GM12878 (cell line): ENCODE results near the gene DTNA. TPM values are rescaled to one million over a fixed set of nuclear protein-coding genes. Genes with fewer than 3 reads are reported as not detected.

ENCODE experiments used
- ATAC-seq: fragments of 200-7000 bp; cut with Tn5 transposase; 3 replicates; pipeline ENCODE4 v1.9.1; 2020; ENCODE audit warnings: mild to moderate bottlenecking, moderate library complexity
- BruUV-seq: library from RNA; stranded (reverse); fragments of 400-500 nt; replicated peaks from 2 replicates; lab custom pipeline; 2021; lab: Mats Ljungman, UMichigan
- CTCF ChIA-PET: fragments of 300-600 bp; sonication (Branson Sonifier 250); formaldehyde crosslinking; extraction: SDS; loops from one replicate; lab custom pipeline; 2021; ENCODE audit warnings: inconsistent platforms; lab: Yijun Ruan, JAX
- POLR2A ChIA-PET: fragments of 350-600 bp; formaldehyde crosslinking; extraction: SDS; loops from one replicate; lab custom pipeline; 2021; ENCODE audit warnings: inconsistent platforms; lab: Charles Lee
- RAD21 ChIA-PET: fragments of 300-600 bp; sonication (Branson Sonifier 250); formaldehyde crosslinking; loops from one replicate; lab custom pipeline; 2023; ENCODE audit warnings: antibody characterized with exemption; ENCODE audit not compliant: unreplicated experiment; lab: Charles Lee
- SMC1A ChIA-PET: fragments of 300-600 bp; sonication (Branson Sonifier 250); formaldehyde crosslinking; loops from one replicate; lab custom pipeline; 2023; ENCODE audit not compliant: unreplicated experiment, uncharacterized antibody; lab: Charles Lee
- DNase-seq: peaks from one replicate; pipeline ENCODE4 v3.0.0-alpha.2; 2011; ENCODE audit warnings: low read depth, low spot score
- FAIRE-seq: peaks from 3 replicates; lab custom pipeline; 2011; peaks lifted over from hg19 to GRCh38; lab: Jason Lieb, UNC
- H2AFZ ChIP-seq: 2 replicates; pipeline ENCODE4 v1.6.0; 2011; ENCODE audit warnings: low read depth, low read length, control low read depth; ENCODE audit not compliant: control insufficient read depth
- H3K27ac ChIP-seq: 2 replicates; pipeline ENCODE4 v1.5.1; 2011; ENCODE audit warnings: control low read depth; ENCODE audit not compliant: control insufficient read depth, insufficient read depth
- H3K27me3 ChIP-seq, 2 experiments: replicated peaks in 1 of 2; 2 replicates each; pipeline versions ENCODE4 v1.6.0 to v1.6.1; 2011; ENCODE audit warnings: low read length in 1 of 2; ENCODE audit not compliant: control insufficient read depth in 2 of 2, insufficient read depth in 2 of 2
- H3K36me3 ChIP-seq, 2 experiments: 2 replicates each; pipeline ENCODE4 v1.5.1; 2011; ENCODE audit warnings: low read length in 1 of 2; ENCODE audit not compliant: control insufficient read depth in 2 of 2, insufficient read depth in 2 of 2
- H3K4me1 ChIP-seq: 2 replicates; pipeline ENCODE4 v1.6.1; 2011; ENCODE audit warnings: mild to moderate bottlenecking, low read length, moderate library complexity, mixed read lengths; ENCODE audit not compliant: control insufficient read depth, insufficient read depth
- H3K4me2 ChIP-seq: 2 replicates; pipeline ENCODE4 v1.6.0; 2011; ENCODE audit warnings: control low read depth; ENCODE audit not compliant: control insufficient read depth, insufficient read depth
- H3K4me3 ChIP-seq: fragments of 200-600 bp; sonication (generic); 2 replicates; pipeline ENCODE4 v1.5.1; 2016
- H3K79me2 ChIP-seq: 2 replicates; pipeline ENCODE4 v1.6.0; 2011; ENCODE audit warnings: low read length; ENCODE audit not compliant: control insufficient read depth, insufficient read depth
- H3K9ac ChIP-seq: 2 replicates; pipeline ENCODE4 v1.8.0; 2011; ENCODE audit warnings: low read length, control low read depth, mixed read lengths; ENCODE audit not compliant: control insufficient read depth, insufficient read depth
- H3K9me3 ChIP-seq: replicated peaks from 3 replicates; pipeline ENCODE4 v1.5.1; 2011; ENCODE audit warnings: mild to moderate bottlenecking, low read length; ENCODE audit not compliant: control insufficient read depth, insufficient read depth
- H4K20me1 ChIP-seq: 2 replicates; pipeline ENCODE4 v1.6.0; 2011; ENCODE audit not compliant: control insufficient read depth, insufficient read depth
- ASH2L ChIP-seq: fragments of 300-600, 200-600 bp; sonication (generic); IDR thresholded peaks from 2 replicates; pipeline ENCODE4 v1.6.1; 2017; ENCODE audit warnings: low read depth, mild to moderate bottlenecking, borderline replicate concordance
- ATF7 ChIP-seq: fragments of 450-650 bp; IDR thresholded peaks from 2 replicates; pipeline ENCODE4 v1.6.1; 2016; ENCODE audit warnings: low read depth, mild to moderate bottlenecking
- E4F1 ChIP-seq: fragments of 450-650 bp; IDR thresholded peaks from 2 replicates; pipeline ENCODE4 v1.6.1; 2018; ENCODE audit warnings: borderline replicate concordance, mild to moderate bottlenecking; ENCODE audit not compliant: partially characterized antibody
- MAX ChIP-seq: IDR thresholded peaks from 2 replicates; pipeline ENCODE4 v1.6.1; 2012; ENCODE audit warnings: low read depth, low read length, improper control_type of control experiment
- NR2C2 ChIP-seq: IDR thresholded peaks from 2 replicates; pipeline ENCODE4 v1.6.1; 2011; ENCODE audit warnings: borderline replicate concordance, low read depth; ENCODE audit not compliant: control insufficient read depth, insufficient read length
- RCOR1 ChIP-seq: conservative IDR thresholded peaks from 2 replicates; pipeline ENCODE4 v1.6.1; 2012; ENCODE audit warnings: low read depth, low read length, improper control_type of control experiment
- SMAD1 ChIP-seq: fragments of 450-650 bp; IDR thresholded peaks from 2 replicates; pipeline ENCODE4 v1.6.1; 2018; ENCODE audit warnings: mild to moderate bottlenecking, low read depth; ENCODE audit not compliant: partially characterized antibody
- SREBF1 ChIP-seq: IDR thresholded peaks from 2 replicates; pipeline ENCODE4 v1.6.1; 2012; ENCODE audit warnings: mild to moderate bottlenecking, low read length
- ZNF274 ChIP-seq: IDR thresholded peaks from one replicate; pipeline ENCODE4 v1.8.0; 2011; ENCODE audit not compliant: insufficient read length, insufficient read depth
- ZNF592 ChIP-seq: fragments of 450-650 bp; IDR thresholded peaks from 2 replicates; pipeline ENCODE4 v1.6.1; 2017; ENCODE audit warnings: mild to moderate bottlenecking, moderate library complexity
- ZSCAN29 ChIP-seq: fragments of 450-650 bp; IDR thresholded peaks from 2 replicates; pipeline ENCODE4 v1.6.1; 2017; ENCODE audit warnings: mild to moderate bottlenecking, moderate library complexity
- WGBS: methylation state at CpG from one replicate; pipeline ENCODE4 v1.1.6; 2016; ENCODE audit warnings: low lambda C conversion rate; ENCODE audit not compliant: insufficient replicate concordance, insufficient coverage; ENCODE audit errors: missing lambda C conversion rate; 5-methylcytosine and 5-hydroxymethylcytosine counted together
- in situ Hi-C: fragments of 300-500 bp; cut with MboI; formaldehyde crosslinking; loops from 9 replicates; pipeline ENCODE4 v1.14.3; 2018; ENCODE audit warnings: mixed read lengths
- intact Hi-C: fragments of 100-400 bp; cut with micrococcal nuclease; formaldehyde crosslinking; loops from one replicate; pipeline ENCODE4 v1.14.2; 2022; ENCODE audit not compliant: unreplicated experiment
- polyA plus RNA-seq, 11 experiments: library from polyadenylated mRNA; depleted of rRNA in 4 of 11; unstranded in 6 of 11; stranded (reverse) in 5 of 11; fragments of >200 nt; fragmentation: Nextera tagmentation in 4 of 11; fragmentation: Illumina TruSeq in 1 of 11; extraction: Ambion mirVana in 4 of 11; extraction: Trizol in 1 of 11; gene quantifications; 1 replicate in 1 of 11; 2 replicates in 10 of 11; pipeline versions ENCODE4 v1.2.1 to v1.2.3, GENCODE V29; 2011 to 2016; ENCODE audit warnings: inconsistent platforms in 2 of 11, missing spikeins in 2 of 11, low read depth in 1 of 11
- total RNA-seq, 4 experiments: library from RNA; depleted of rRNA in 3 of 4; stranded (reverse); fragments of >200 nt in 3 of 4; fragmentation: Illumina TruSeq in 1 of 4; extraction: Trizol in 1 of 4; gene quantifications; 2 replicates each; pipeline versions ENCODE4 v1.2.1 to v1.2.3, GENCODE V29; 2013 to 2021

Gene DTNA
- total and polyA plus RNA-seq, 10 of the 15 experiments (the other 5 are each of a cell fraction or from before 2014, with no cell fraction given): 0.26 to 8.6 (median 0.53) TPM

- Histone ChIP-seq H3K79me2 (no peaks in the 10 kb centered on the region), H3K9ac (no peak overlapping the region), H3K27me3 (no peaks in the 10 kb centered on the region), H3K27ac (no peak overlapping the region), H3K4me2 (no peak overlapping the region), H3K4me3 (no peak overlapping the region), H4K20me1 (no peaks in the 10 kb centered on the region), H3K9me3 (no peaks in the 10 kb centered on the region), H2AFZ (no peak overlapping the region), H3K4me1 (no peaks in the 10 kb centered on the region), H3K36me3 (no peaks in the 10 kb centered on the region)
- CTCF ChIA-PET: interaction anchor here (0.6 to 1.3 kb wide), 5 partner anchors 10 to 156 kb away, joined by 3 to 6 read pairs (median 5); no protein-coding TSS in a partner anchor
- TF ChIP-seq RCOR1 (no peak), SMAD1 (no peak), ZNF274 (no peak), MAX (no peak), NR2C2 (no peak), ATF7 (no peak), ZSCAN29 (no peak), E4F1 (no peak), ASH2L (no peak), SREBF1 (no peak), ZNF592 (no peak)
- RAD21 ChIA-PET: interaction anchor here (0.7 to 2.2 kb wide), 2 partner anchors 43 to 146 kb away, joined by 3 to 10 read pairs; no protein-coding TSS in a partner anchor
- FAIRE-seq (no peak), ATAC-seq (no peak), DNase-seq (no peak)
- no TSS peak for BruUV-seq
- SMC1A ChIA-PET: interaction anchor here (1.1 to 1.3 kb wide), 4 partner anchors 18 to 223 kb away, joined by 3 to 4 read pairs (median 3); no protein-coding TSS in a partner anchor
- in situ Hi-C loops (no loop called here), intact Hi-C loops (no loop called here)
- 48% methylated on average over 2 of the region's 2 CpGs for WGBS
- POLR2A ChIA-PET: no interaction called here
Measured at GRCh38 chr18:34807106-34807796, 97.2 kb downstream of the DTNA start.
